Uterus (tissue), 4 donors: ENCODE data around the gene CTDSPL. TPM values are rescaled to one million over a fixed set of nuclear protein-coding genes. Genes with fewer than 3 reads are reported as not detected.

Experiments used
- DNase-seq, 2 donors: peaks; one replicate each; pipeline ENCODE4 v3.0.0-alpha.2; 2019 to 2020
- H3K27ac ChIP-seq, 2 donors: fragments of 200-600 bp; sonication (generic); 1 replicate in 1 of 2; 2 replicates in 1 of 2; pipeline ENCODE4 v1.5.1; 2016 to 2018
- H3K27me3 ChIP-seq, 2 donors: fragments of 200-600 bp; sonication (generic); one replicate each; pipeline ENCODE4 v1.5.1; 2018 to 2019; ENCODE audit warnings: control low read depth in 1 of 2
- H3K36me3 ChIP-seq, 2 donors: fragments of 200-600 bp; sonication (generic); one replicate each; pipeline ENCODE4 v1.5.1; 2019; ENCODE audit warnings: control low read depth in 1 of 2
- H3K4me1 ChIP-seq, 2 donors: fragments of 200-600 bp; sonication (generic); one replicate each; pipeline ENCODE4 v1.5.1; 2018 to 2019; ENCODE audit warnings: control low read depth in 1 of 2
- H3K4me3 ChIP-seq, 2 donors: fragments of 200-600 bp; sonication (generic); 1 replicate in 1 of 2; 2 replicates in 1 of 2; pipeline ENCODE4 v1.5.1; 2018 to 2019; ENCODE audit warnings: mild to moderate bottlenecking in 1 of 2
- H3K9me3 ChIP-seq, 2 donors: fragments of 200-600 bp; sonication (generic); one replicate each; pipeline ENCODE4 v1.5.1; 2019; ENCODE audit warnings: control low read depth in 1 of 2
- POLR2A ChIP-seq, 2 donors: fragments of 450-650 bp; IDR thresholded peaks; one replicate each; pipeline ENCODE4 v1.6.1; 2016; ENCODE audit warnings: antibody characterized with exemption in 2 of 2, mild to moderate bottlenecking in 1 of 2, moderate library complexity in 1 of 2
- intact Hi-C: fragments of 100-400 bp; cut with DNase I; formaldehyde crosslinking; loops from one replicate; pipeline ENCODE4 v1.15.1; 2023; ENCODE audit warnings: low total_unique reads
- total RNA-seq, 4 donors: library from RNA; depleted of rRNA in 3 of 4; stranded (reverse); fragments of >200 nt in 3 of 4; gene quantifications; one replicate each; pipeline versions ENCODE4 v1.1.0 to v1.2.4, GENCODE V29; 2014 to 2023
- TF ChIP-seq, protein P1 (sequence below), 4 experiments: fragments of 200-600 bp in 2 of 4; fragments of 450-650 bp in 2 of 4; sonication (generic) in 2 of 4; IDR thresholded peaks; one replicate each; pipeline ENCODE4 v1.5.1; 2016 to 2019; ENCODE audit warnings: antibody characterized with exemption in 4 of 4, mild to moderate bottlenecking in 2 of 4, moderate library complexity in 1 of 4
- donor health status: DM: yes; HTN: yes; CAD: no.

The CTDSPL gene
- total RNA-seq, 4 donors from 2014 or later = 6.4 to 55.9 (median 28.7) TPM

GRCh38 chr3:37905987-37906674 lies 44.5 kb downstream of the CTDSPL start:
- Histone ChIP-seq H3K27ac (peak overlapping the region in 1 of 2 donors; percentile 68), H3K36me3 (no peaks in the 10 kb centered on the region), H3K4me1 (peaks cover 13 to 16% of the 10 kb centered on the region in 2 donors), H3K27me3 (no peaks in the 10 kb centered on the region), H3K4me3 (no peak overlapping the region), H3K9me3 (no peaks in the 10 kb centered on the region)
- DNase-seq = no peak
- no peak for TF ChIP-seq POLR2A (IDR thresholded peaks at IDR 0.05)
- TF ChIP-seq, protein P1, sequence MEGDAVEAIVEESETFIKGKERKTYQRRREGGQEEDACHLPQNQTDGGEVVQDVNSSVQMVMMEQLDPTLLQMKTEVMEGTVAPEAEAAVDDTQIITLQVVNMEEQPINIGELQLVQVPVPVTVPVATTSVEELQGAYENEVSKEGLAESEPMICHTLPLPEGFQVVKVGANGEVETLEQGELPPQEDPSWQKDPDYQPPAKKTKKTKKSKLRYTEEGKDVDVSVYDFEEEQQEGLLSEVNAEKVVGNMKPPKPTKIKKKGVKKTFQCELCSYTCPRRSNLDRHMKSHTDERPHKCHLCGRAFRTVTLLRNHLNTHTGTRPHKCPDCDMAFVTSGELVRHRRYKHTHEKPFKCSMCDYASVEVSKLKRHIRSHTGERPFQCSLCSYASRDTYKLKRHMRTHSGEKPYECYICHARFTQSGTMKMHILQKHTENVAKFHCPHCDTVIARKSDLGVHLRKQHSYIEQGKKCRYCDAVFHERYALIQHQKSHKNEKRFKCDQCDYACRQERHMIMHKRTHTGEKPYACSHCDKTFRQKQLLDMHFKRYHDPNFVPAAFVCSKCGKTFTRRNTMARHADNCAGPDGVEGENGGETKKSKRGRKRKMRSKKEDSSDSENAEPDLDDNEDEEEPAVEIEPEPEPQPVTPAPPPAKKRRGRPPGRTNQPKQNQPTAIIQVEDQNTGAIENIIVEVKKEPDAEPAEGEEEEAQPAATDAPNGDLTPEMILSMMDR (IDR thresholded peaks at IDR 0.05) = no peak
- intact Hi-C loops = no loop called here

DNA sequence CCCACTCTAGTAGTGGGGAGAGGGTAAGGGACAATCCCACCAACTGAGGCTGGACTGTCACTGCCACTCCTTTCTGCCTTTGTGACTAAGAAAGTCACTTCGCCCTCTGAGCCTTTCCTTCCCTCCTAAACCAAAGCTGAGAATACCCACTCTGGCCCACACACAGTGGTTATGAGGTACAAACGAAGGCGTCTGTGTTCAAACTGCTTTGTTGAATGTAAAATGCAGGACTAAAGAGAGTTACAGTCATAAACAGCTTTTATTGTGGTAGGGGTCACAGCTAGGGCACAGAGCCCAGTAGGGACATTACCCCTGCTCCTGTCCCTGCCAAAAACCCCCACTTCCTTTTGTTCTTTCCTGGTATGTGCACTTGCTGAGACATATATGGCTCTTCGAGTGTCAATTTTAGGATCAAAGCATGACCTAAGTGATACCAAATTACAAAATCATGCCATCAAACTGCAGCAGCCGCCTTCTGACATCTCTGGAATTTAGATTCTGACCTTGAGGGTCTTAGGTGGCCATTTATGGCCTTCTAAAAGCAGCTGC lies 45.1 kb downstream of the CTDSPL start:
- H3K9me3 ChIP-seq = no peaks in the 10 kb centered on the region
- no peak for DNase-seq
- no peaks in the 10 kb centered on the region for H3K27me3 ChIP-seq
- H3K4me1 ChIP-seq = peaks cover 13 to 16% of the 10 kb centered on the region in 2 donors
- H3K36me3 ChIP-seq = no peaks in the 10 kb centered on the region
- no peak overlapping the region for H3K4me3 ChIP-seq
- intact Hi-C loops = no loop called here
- peak overlapping the region in 1 of 2 donors; percentile 68 for H3K27ac ChIP-seq
- TF ChIP-seq, protein P1 (IDR thresholded peaks at IDR 0.05) = no peak
- no peak for TF ChIP-seq POLR2A (IDR thresholded peaks at IDR 0.05)

- Histone ChIP-seq H3K27ac (no peak overlapping the region), H3K27me3 (no peaks in the 10 kb centered on the region)
These were observed 45.7 kb downstream of the CTDSPL start for GRCh38 chr3:37907371-37907770.

DNA sequence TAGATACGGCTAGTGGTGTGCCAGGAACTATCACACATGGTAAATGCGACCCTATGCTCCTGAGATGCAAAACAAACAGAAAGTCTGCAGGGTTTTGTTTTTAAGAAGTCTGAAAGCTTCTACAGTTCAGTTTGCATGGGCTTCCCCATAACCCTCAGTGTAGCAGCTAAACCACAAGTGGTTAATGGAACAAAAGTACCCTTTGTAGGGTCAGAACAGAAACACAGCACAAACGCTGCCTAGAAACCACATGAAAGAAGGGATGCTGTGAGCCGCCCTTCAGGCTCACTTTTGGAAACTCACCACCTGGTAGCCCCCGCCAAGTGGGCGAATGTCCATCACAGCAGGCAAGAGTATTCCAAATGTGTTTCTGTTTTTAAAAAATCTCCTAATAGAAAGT lies 46.2 kb downstream of the CTDSPL start:
- no peak overlapping the region for H3K27ac ChIP-seq
- H3K9me3 ChIP-seq = no peaks in the 10 kb centered on the region
- peaks cover 13 to 16% of the 10 kb centered on the region in 2 donors for H3K4me1 ChIP-seq
- intact Hi-C loops = no loop called here
- no peak overlapping the region for H3K4me3 ChIP-seq
- DNase-seq = no peak
- TF ChIP-seq POLR2A (IDR thresholded peaks at IDR 0.05) = no peak
- TF ChIP-seq, protein P1 (IDR thresholded peaks at IDR 0.05) = no peak
- H3K36me3 ChIP-seq = no peaks in the 10 kb centered on the region
- no peaks in the 10 kb centered on the region for H3K27me3 ChIP-seq

More at GRCh38 chr3:37907371-37907770, 45.7 kb downstream of the CTDSPL start:
- no peak overlapping the region for H3K4me3 ChIP-seq
- intact Hi-C loops = no loop called here
- TF ChIP-seq, protein P1 (IDR thresholded peaks at IDR 0.05) = no peak
- TF ChIP-seq POLR2A (IDR thresholded peaks at IDR 0.05) = no peak
- H3K36me3 ChIP-seq = no peaks in the 10 kb centered on the region
- H3K4me1 ChIP-seq = peaks cover 13 to 16% of the 10 kb centered on the region in 2 donors
- no peaks in the 10 kb centered on the region for H3K9me3 ChIP-seq
- no peak for DNase-seq
